ENCODE data around the gene LMNTD2. TPM values are rescaled to one million over a fixed set of nuclear protein-coding genes. Genes with fewer than 3 reads are reported as not detected.
"Not testable (repeated sequence)": the region's sequence is repeated elsewhere in the genome, so short reads cannot be mapped to it uniquely, and the experiment has no call there.

LMNTD2 gene
- total RNA-seq, 2 experiments from 2014 or later = 2.5 to 2.7 TPM

- Mint-ChIP-seq H3K4me1 (no peaks in the 10 kb centered on the region), H3K27me3 (no peaks in the 10 kb centered on the region), H3K36me3 (peaks cover 2% of the 10 kb centered on the region), H3K27ac (no peak overlapping the region), H3K4me3 (no peak overlapping the region), H3K9me3 (no peaks in the 10 kb centered on the region)
- POLR2A ChIA-PET = interaction anchor here (0.5 kb wide), 1 partner anchor 118 kb away, joined by 3 read pairs; no protein-coding TSS in a partner anchor
- ATAC-seq (ENCODE audit: low read depth) (no peak), DNase-seq (no peak)
Measured at GRCh38 chr11:528166-528814, 32.2 kb downstream of the LMNTD2 start.

DNA sequence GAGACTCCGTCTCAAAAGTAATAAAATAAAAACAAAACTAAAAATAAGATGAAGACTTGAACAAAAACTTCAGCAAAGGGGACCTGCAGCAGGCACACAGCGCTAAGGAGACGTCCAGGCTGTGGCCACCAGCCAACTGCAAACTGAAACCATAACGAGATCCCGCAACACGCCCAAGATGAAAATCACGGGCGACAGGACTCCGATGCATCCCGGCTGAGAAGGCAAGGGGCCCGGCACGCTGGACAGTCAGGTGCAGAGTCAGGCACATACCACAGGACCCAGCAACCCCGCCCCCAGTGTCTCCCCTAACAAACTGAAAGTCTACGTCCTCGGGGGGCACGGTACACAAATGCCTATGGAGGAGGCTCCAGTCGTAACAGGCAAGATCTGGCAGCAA, 34.3 kb downstream of the LMNTD2 start:
- no peak for ATAC-seq (ENCODE audit: low read depth)
- H3K4me1 Mint-ChIP-seq = no peaks in the 10 kb centered on the region
- no peak overlapping the region for H3K4me3 Mint-ChIP-seq
- no peaks in the 10 kb centered on the region for H3K9me3 Mint-ChIP-seq
- H3K27me3 Mint-ChIP-seq = no peaks in the 10 kb centered on the region
- no peaks in the 10 kb centered on the region for H3K36me3 Mint-ChIP-seq
- no peak for DNase-seq
- H3K27ac Mint-ChIP-seq = no peak overlapping the region
- POLR2A ChIA-PET = no interaction called here

DNA sequence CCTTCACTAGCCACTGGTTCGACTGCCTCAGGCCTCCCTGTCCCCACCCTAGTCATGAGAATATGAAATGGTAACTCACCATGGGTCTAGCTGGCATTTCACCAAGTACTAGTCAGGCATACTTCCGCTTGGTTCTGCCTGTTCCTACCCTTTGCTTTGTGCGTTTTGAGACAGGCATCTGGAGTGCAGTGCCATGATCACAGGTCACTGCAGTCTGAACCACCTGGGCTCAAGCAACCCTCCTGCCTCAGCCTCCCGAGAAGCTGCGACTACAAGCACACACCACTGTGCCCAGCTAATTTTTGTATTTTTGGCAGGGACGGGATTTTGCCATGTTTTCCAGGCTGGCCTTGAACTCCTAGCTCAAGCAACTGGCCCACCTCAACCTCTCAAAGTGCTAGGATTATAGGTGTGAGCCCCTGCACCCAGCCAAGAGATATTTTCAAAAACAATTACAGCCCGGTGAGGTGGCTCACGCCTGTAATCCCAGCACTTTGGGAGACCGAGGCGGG, 39.3 kb downstream of the LMNTD2 start:
- H3K27me3 Mint-ChIP-seq = no peaks in the 10 kb centered on the region
- POLR2A ChIA-PET = no interaction called here
- no peak overlapping the region for H3K4me3 Mint-ChIP-seq

GRCh38 chr11:520428-521176, 39.9 kb downstream of the LMNTD2 start:
- Mint-ChIP-seq H3K27me3 (no peaks in the 10 kb centered on the region), H3K4me1 (peaks cover 4% of the 10 kb centered on the region), H3K4me3 (no peak overlapping the region), H3K27ac (no peak overlapping the region), H3K36me3 (peaks cover 8% of the 10 kb centered on the region), H3K9me3 (peaks cover 1% of the 10 kb centered on the region)
- DNase-seq (no peak), ATAC-seq (ENCODE audit: low read depth) (no peak)
- POLR2A ChIA-PET = interaction anchor here (1.1 kb wide), 1 partner anchor 15 kb away, joined by 3 read pairs; no protein-coding TSS in a partner anchor

More for the DNA sequence above, 39.3 kb downstream of the LMNTD2 start:
- Mint-ChIP-seq H3K9me3 (peaks cover 1% of the 10 kb centered on the region), H3K27ac (no peak overlapping the region), H3K4me1 (peaks cover 4% of the 10 kb centered on the region), H3K36me3 (peaks cover 5% of the 10 kb centered on the region)
- ATAC-seq (ENCODE audit: low read depth) (no peak), DNase-seq (no peak)

DNA sequence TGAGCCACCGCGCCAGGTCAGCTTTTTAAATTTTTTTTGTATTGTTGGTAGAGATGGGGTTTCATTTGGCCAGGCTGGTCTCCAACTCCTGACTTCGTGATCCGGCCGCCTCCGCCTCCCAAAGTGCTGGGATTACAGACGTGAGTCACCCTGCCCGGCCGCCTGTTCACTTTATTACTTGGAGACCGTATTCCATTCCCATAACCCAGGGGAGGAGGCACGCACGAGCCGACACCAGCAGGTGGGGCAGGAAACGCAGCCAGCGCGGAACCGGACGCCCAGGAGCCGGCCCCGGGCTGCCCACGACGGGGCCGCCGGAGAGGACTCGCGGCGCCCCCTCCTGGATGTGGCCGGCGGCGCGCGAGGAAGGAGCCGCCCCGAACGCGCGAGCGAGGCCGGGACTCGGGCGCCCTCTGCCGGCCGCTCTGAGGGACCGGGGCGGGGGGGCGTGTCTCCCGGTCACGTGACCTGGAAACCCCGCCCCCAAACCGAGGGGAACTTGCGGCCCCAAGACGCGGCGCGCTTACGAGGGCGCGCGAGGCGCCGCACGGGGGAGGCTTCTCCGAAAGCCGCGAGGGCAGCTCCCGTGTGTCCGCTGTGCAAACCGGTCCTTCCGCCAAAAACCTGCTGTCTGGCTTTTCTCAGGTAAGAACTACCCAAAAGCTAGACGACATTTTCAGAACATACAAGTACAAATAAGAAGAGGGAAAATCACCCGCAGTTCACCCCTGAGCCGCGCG, 41.9 kb downstream of the LMNTD2 start:
- peak; percentile 96 for DNase-seq
- peak; percentile 97 for ATAC-seq (ENCODE audit: low read depth)
- peak overlapping the region; percentile 84 for H3K27ac Mint-ChIP-seq
- H3K9me3 Mint-ChIP-seq = peaks cover 1% of the 10 kb centered on the region
- H3K4me3 Mint-ChIP-seq = peak overlapping the region; percentile 86
- peaks cover 4% of the 10 kb centered on the region for H3K4me1 Mint-ChIP-seq
- POLR2A ChIA-PET = interaction anchor here (0.7 to 1.2 kb wide), 3 partner anchors 9 to 68 kb away, joined by 3 to 5 read pairs (median 3); partner anchors contain the start of gene HRAS
- peaks cover 14% of the 10 kb centered on the region for H3K36me3 Mint-ChIP-seq
- no peaks in the 10 kb centered on the region for H3K27me3 Mint-ChIP-seq

- DNase-seq; H3K9me3 Mint-ChIP-seq; H3K27me3 Mint-ChIP-seq; H3K4me3 Mint-ChIP-seq; H3K27ac Mint-ChIP-seq; H3K4me1 Mint-ChIP-seq; POLR2A ChIA-PET; ATAC-seq (ENCODE audit: low read depth): not testable (repeated sequence)
- peaks cover 14% of the 10 kb centered on the region for H3K36me3 Mint-ChIP-seq
Measured at GRCh38 chr11:516918-517685, 43.4 kb downstream of the LMNTD2 start.

GRCh38 chr11:516400-516799, 44.1 kb downstream of the LMNTD2 start:
- POLR2A ChIA-PET = no interaction called here
- H3K9me3 Mint-ChIP-seq = peaks cover 1% of the 10 kb centered on the region
- peaks cover 4% of the 10 kb centered on the region for H3K4me1 Mint-ChIP-seq
- DNase-seq (no peak), ATAC-seq (ENCODE audit: low read depth) (no peak)
- H3K27ac Mint-ChIP-seq = no peak overlapping the region
- peaks cover 16% of the 10 kb centered on the region for H3K36me3 Mint-ChIP-seq
- no peak overlapping the region for H3K4me3 Mint-ChIP-seq
- no peaks in the 10 kb centered on the region for H3K27me3 Mint-ChIP-seq

DNA sequence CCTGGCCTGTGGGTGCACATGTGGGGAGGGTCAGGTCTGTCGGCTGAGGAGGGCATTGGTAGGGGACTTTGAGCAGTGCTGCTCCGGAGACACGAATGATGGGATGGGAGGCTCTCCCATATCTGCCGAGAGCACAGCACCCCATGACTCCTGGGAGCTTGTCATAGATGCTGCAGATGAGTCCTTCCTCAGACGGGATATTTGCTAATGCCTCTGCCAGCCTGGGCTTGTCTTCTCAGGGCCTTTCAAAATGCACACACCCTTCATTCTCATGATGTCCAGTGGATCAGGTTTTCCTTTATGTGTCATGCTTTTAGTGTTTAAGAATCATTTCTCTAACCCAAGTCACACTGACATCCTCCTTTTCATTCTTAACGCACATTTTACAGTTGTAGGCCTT, 45.4 kb downstream of the LMNTD2 start:
- no peak for ATAC-seq (ENCODE audit: low read depth)

GRCh38 chr11:514606-515005, 45.9 kb downstream of the LMNTD2 start:
- Mint-ChIP-seq H3K27me3 (no peaks in the 10 kb centered on the region), H3K9me3 (peaks cover 1% of the 10 kb centered on the region), H3K4me1 (peaks cover 4% of the 10 kb centered on the region), H3K4me3 (no peak overlapping the region), H3K36me3 (peaks cover 19% of the 10 kb centered on the region), H3K27ac (no peak overlapping the region)
- DNase-seq (no peak), ATAC-seq (ENCODE audit: low read depth) (no peak)
- POLR2A ChIA-PET = interaction anchor here (1.8 kb wide), 1 partner anchor 66 kb away, joined by 6 read pairs; no protein-coding TSS in a partner anchor

More for the DNA sequence above, 45.4 kb downstream of the LMNTD2 start:
- H3K36me3 Mint-ChIP-seq = peaks cover 16% of the 10 kb centered on the region
- H3K27ac Mint-ChIP-seq = no peak overlapping the region
- H3K4me1 Mint-ChIP-seq = peaks cover 4% of the 10 kb centered on the region
- peaks cover 1% of the 10 kb centered on the region for H3K9me3 Mint-ChIP-seq
- DNase-seq = no peak
- H3K4me3 Mint-ChIP-seq = no peak overlapping the region
- POLR2A ChIA-PET = no interaction called here
- H3K27me3 Mint-ChIP-seq = no peaks in the 10 kb centered on the region

- POLR2A ChIA-PET = interaction anchor here (1.5 to 1.8 kb wide), 2 partner anchors 23 to 64 kb away, joined by 3 to 6 read pairs; no protein-coding TSS in a partner anchor
- Mint-ChIP-seq H3K4me3 (no peak overlapping the region), H3K27ac (no peak overlapping the region), H3K27me3 (no peaks in the 10 kb centered on the region), H3K36me3 (peaks cover 19% of the 10 kb centered on the region), H3K9me3 (peaks cover 1% of the 10 kb centered on the region), H3K4me1 (no peaks in the 10 kb centered on the region)
- DNase-seq = no peak
- no peak for ATAC-seq (ENCODE audit: low read depth)
Measured at GRCh38 chr11:512761-513595, 47.6 kb downstream of the LMNTD2 start.

- H3K4me1 Mint-ChIP-seq = peaks cover 16% of the 10 kb centered on the region
- H3K9me3 Mint-ChIP-seq = no peaks in the 10 kb centered on the region
- no peaks in the 10 kb centered on the region for H3K27me3 Mint-ChIP-seq
- POLR2A ChIA-PET = interaction anchor here (0.9 to 1.2 kb wide), 2 partner anchors 10 to 241 kb away, joined by 3 to 4 read pairs; no protein-coding TSS in a partner anchor
- DNase-seq (no peak), ATAC-seq (ENCODE audit: low read depth) (no peak)
- peak overlapping the region; percentile 19 for H3K4me3 Mint-ChIP-seq
- H3K36me3 Mint-ChIP-seq = peaks cover 5% of the 10 kb centered on the region
- no peak overlapping the region for H3K27ac Mint-ChIP-seq
Measured at GRCh38 chr11:508956-509355, 51.6 kb downstream of the LMNTD2 start.

All from activated naive CD8-positive, alpha-beta T cell treated with anti-CD3 and anti-CD28 coated beads, Interleukin-2, amount 10 ng/mL, durations not matched to agents 7 days and 5 days (primary cell).